Stomach (tissue), 9 donors: ENCODE data around the gene LIPA. TPM values are rescaled to one million over a fixed set of nuclear protein-coding genes. Genes with fewer than 3 reads are reported as not detected.

Experiments
- DNase-seq, 2 donors: peaks; one replicate each; pipeline versions ENCODE4 v3.0.0 to v3.0.0-alpha.2; 2013 to 2019
- H3K27ac ChIP-seq, 5 donors: fragments of 200-600 bp in 4 of 5; sonication (generic) in 4 of 5; one replicate each; pipeline ENCODE4 v1.5.1; 2013 to 2019; ENCODE audit warnings: mild to moderate bottlenecking in 1 of 5, moderate library complexity in 1 of 5
- H3K27me3 ChIP-seq, 3 donors: fragments of 200-600 bp; sonication (generic); one replicate each; pipeline ENCODE4 v1.5.1; 2017 to 2019; ENCODE audit warnings: mixed run types in 1 of 3
- H3K36me3 ChIP-seq, 4 donors: fragments of 200-600 bp; sonication (generic); 1 replicate in 3 of 4; 2 replicates in 1 of 4; pipeline ENCODE4 v1.5.1; 2016 to 2019
- H3K4me1 ChIP-seq, 4 donors: fragments of 200-600 bp; sonication (generic); one replicate each; pipeline ENCODE4 v1.5.1; 2016 to 2019
- H3K4me3 ChIP-seq, 4 donors: fragments of 200-600 bp; sonication (generic) in 3 of 4; one replicate each; pipeline ENCODE4 v1.5.1; 2016 to 2019; ENCODE audit warnings: mild to moderate bottlenecking in 1 of 4
- H3K9me3 ChIP-seq, 4 donors: fragments of 200-600 bp; sonication (generic); one replicate each; pipeline ENCODE4 v1.5.1; 2016 to 2019
- EP300 ChIP-seq: sonication (generic); formaldehyde crosslinking; IDR thresholded peaks from one replicate; pipeline ENCODE4 v1.6.1; 2017; ENCODE audit warnings: antibody characterized with exemption
- POLR2A ChIP-seq, 4 donors: fragments of 450-650 bp; IDR thresholded peaks; one replicate each; pipeline ENCODE4 v1.6.1; 2016; ENCODE audit warnings: antibody characterized with exemption in 4 of 4, control low read depth in 2 of 4, mild to moderate bottlenecking in 1 of 4, moderate library complexity in 1 of 4
- POLR2AphosphoS5 ChIP-seq, 3 donors: sonication (generic); formaldehyde crosslinking; IDR thresholded peaks; one replicate each; pipeline ENCODE4 v1.6.1; 2016; ENCODE audit warnings: antibody characterized with exemption in 3 of 3
- WGBS, 5 donors: extraction: QIAGEN DNeasy Blood & Tissue Kit in 3 of 5; methylation state at CpG; one replicate each; pipeline versions ENCODE4 v1.1.5 to v1.1.7; 2013 to 2018; 5-methylcytosine and 5-hydroxymethylcytosine counted together
- intact Hi-C: fragments of 100-400 bp; cut with DNase I; formaldehyde crosslinking; loops from one replicate; pipeline ENCODE4 v1.15.1; 2023; ENCODE audit warnings: low total_unique reads
- polyA plus RNA-seq, 3 donors: library from polyadenylated mRNA; stranded (reverse); fragments of 200-250 nt; gene quantifications; one replicate each; pipeline ENCODE4 v1.2.3, GENCODE V29; 2013
- total RNA-seq, 5 donors: library from RNA; depleted of rRNA; stranded (reverse); fragments of >200 nt; gene quantifications; one replicate each; pipeline versions ENCODE4 v1.1.0 to v1.2.3, GENCODE V29; 2014 to 2016
- TF ChIP-seq, protein P1 (sequence below), 7 experiments: fragments of 450-650 bp in 4 of 7; fragments of 200-600 bp in 3 of 7; sonication (generic) in 3 of 7; IDR thresholded peaks; one replicate each; pipeline ENCODE4 v1.5.1; 2016 to 2019; ENCODE audit warnings: antibody characterized with exemption in 7 of 7, control low read depth in 2 of 7, mild to moderate bottlenecking in 1 of 7
- donor health status: healthy with polysubstance abuse.
- donor health status: Bipolar disorder and iron deficiency.
- donor health status: healthy.

The LIPA gene
- total and polyA plus RNA-seq, 8 donors = 1.8 to 65.9 (median 13.0) TPM

DNA sequence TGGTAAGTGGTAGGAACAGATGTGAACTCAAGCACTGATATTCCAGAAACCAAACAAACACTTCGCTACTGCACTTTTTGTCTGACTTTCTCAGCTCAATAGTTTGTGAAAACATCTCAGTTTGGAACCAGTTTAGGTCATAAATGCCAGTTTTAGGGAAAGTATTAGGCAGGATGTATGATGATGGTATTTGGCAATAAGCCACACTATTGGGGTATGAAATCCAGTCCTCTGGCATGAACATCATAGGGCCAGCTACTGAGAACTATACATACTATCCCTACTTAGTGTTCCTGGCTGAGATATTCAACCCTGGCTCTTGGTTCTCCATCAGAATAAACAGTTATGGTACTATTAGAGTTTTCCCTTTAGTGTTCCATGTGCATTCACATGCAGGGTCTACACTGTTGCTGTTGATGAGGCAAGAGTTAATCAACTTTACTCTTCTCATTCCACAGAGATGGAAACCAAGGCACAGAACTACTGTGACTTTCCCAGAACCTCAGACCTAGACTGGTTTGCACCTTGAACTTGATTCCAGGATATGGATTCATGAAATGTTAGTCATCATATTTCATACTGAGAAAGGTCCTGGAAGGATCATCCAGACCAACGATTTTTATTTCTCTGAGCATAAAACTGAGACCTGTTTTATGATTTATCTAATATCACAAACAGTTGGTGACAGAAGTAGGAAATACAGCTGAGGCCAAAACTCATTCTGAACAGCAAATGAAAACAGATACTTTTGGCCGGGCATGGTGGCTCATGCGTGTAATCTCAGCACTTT lies 30.2 kb upstream of the LIPA start:
- no peak for DNase-seq
- peak overlapping the region in 1 of 5 donors; percentile 89 for H3K27ac ChIP-seq

DNA sequence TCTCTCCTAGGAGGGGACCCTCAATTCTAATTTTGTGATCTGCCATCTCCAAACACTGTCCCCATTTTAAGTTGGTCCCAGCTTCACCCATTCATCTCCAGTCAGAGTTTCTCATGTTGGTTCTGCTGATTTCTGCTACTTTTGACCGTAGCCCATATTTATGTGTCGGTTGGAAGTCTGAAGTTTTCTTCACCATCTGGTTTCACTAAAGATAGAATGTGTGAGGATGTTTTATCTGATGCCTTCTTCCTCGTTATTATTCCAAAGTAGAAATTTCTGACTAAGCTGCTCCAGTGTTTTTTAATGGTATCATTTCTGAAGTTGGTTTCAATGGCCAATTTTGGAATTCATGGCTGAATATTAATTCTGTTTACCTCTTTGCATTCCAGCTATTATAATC lies 28.9 kb upstream of the LIPA start:
- H3K9me3 ChIP-seq = no peaks in the 10 kb centered on the region

More for the DNA sequence above, 30.2 kb upstream of the LIPA start:
- 74 to 78% (median 76%) methylated on average over 4 of the region's 4 CpGs for WGBS, 5 donors
- peaks cover 14 to 55% (median 44%) of the 10 kb centered on the region in 4 donors for H3K4me1 ChIP-seq
- H3K4me3 ChIP-seq = no peak overlapping the region
- H3K36me3 ChIP-seq = no peaks in the 10 kb centered on the region
- no peaks in the 10 kb centered on the region for H3K9me3 ChIP-seq
- TF ChIP-seq EP300 (no peak), POLR2AphosphoS5 (IDR thresholded peaks at IDR 0.05) (no peak), POLR2A (IDR thresholded peaks at IDR 0.05) (no peak)
- TF ChIP-seq, protein P1, sequence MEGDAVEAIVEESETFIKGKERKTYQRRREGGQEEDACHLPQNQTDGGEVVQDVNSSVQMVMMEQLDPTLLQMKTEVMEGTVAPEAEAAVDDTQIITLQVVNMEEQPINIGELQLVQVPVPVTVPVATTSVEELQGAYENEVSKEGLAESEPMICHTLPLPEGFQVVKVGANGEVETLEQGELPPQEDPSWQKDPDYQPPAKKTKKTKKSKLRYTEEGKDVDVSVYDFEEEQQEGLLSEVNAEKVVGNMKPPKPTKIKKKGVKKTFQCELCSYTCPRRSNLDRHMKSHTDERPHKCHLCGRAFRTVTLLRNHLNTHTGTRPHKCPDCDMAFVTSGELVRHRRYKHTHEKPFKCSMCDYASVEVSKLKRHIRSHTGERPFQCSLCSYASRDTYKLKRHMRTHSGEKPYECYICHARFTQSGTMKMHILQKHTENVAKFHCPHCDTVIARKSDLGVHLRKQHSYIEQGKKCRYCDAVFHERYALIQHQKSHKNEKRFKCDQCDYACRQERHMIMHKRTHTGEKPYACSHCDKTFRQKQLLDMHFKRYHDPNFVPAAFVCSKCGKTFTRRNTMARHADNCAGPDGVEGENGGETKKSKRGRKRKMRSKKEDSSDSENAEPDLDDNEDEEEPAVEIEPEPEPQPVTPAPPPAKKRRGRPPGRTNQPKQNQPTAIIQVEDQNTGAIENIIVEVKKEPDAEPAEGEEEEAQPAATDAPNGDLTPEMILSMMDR (IDR thresholded peaks at IDR 0.05) = no peak
- intact Hi-C loops = no loop called here
- H3K27me3 ChIP-seq = no peaks in the 10 kb centered on the region

DNA sequence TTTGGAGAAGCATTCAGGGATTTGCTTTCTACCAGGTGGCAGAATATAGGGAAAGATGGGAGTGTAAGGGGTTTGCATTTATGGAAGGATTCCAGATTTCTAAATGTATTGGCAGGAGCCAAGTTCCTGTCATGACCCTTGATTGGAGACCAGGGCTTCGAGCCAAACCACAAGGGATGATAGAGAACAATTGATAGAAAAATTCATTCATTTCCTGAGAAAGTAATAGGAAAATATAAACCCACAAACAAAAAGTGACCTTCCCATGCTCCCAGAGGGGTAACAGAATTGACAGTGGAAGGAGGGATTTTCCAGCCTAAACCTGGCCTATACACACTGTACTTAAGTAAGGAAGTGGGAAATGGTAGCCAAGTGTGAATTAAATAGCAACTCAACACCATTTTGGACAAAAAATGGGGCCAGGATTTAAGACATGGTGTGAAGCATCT lies 27.9 kb upstream of the LIPA start:
- Histone ChIP-seq H3K4me1 (peaks cover 14 to 55% (median 40%) of the 10 kb centered on the region in 4 donors), H3K9me3 (no peaks in the 10 kb centered on the region), H3K4me3 (no peak overlapping the region), H3K36me3 (no peaks in the 10 kb centered on the region), H3K27ac (peak overlapping the region in 4 of 5 donors; percentile 69 to 85 (median 76)), H3K27me3 (no peaks in the 10 kb centered on the region)
- intact Hi-C loops = no loop called here
- WGBS, 5 donors = 17 to 41% (median 24%) methylated on average over 1 of the region's 1 CpG
- peak; percentile 37 to 47 for DNase-seq
- TF ChIP-seq POLR2AphosphoS5 (IDR thresholded peaks at IDR 0.05) = no peak
- no peak for TF ChIP-seq POLR2A (IDR thresholded peaks at IDR 0.05)
- TF ChIP-seq, protein P1 (IDR thresholded peaks at IDR 0.05) = no peak
- no peak for TF ChIP-seq EP300

More for the DNA sequence above, 28.9 kb upstream of the LIPA start:
- H3K27me3 ChIP-seq = no peaks in the 10 kb centered on the region
- H3K4me3 ChIP-seq = no peak overlapping the region
- WGBS, 5 donors = 89 to 98% (median 94%) methylated on average over 3 of the region's 3 CpGs
- no peak overlapping the region for H3K27ac ChIP-seq
- intact Hi-C loops = no loop called here
- TF ChIP-seq, protein P1 (IDR thresholded peaks at IDR 0.05) = no peak
- TF ChIP-seq POLR2A (IDR thresholded peaks at IDR 0.05) (no peak), EP300 (no peak), POLR2AphosphoS5 (IDR thresholded peaks at IDR 0.05) (no peak)
- H3K36me3 ChIP-seq = no peaks in the 10 kb centered on the region
- peaks cover 14 to 55% (median 44%) of the 10 kb centered on the region in 4 donors for H3K4me1 ChIP-seq
- DNase-seq = no peak

DNA sequence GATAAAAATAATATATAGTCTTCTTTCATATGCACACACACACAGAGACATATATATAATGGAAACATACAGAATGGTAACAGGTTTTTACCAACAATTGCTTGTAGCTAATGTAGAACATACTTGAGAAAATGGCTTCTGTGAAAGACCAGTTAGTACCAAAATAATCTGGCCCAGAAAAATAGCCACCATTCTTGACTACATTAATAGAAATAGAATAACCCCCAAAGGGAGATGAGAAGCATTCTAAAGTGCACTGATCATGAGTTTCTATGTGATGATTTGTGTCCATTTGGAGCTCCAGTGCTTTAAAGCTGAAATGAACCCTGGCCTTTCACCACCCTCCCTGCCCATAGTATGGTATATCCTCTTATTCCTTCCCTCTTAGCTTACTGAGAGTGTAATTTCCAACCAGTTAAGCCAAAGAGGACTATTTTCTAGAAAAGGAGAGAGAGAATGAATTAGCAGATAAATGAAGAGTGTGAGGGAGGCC lies 27.4 kb upstream of the LIPA start:
- Histone ChIP-seq H3K4me1 (peaks cover 14 to 50% (median 35%) of the 10 kb centered on the region in 4 donors), H3K9me3 (no peaks in the 10 kb centered on the region), H3K27ac (peak overlapping the region in 4 of 5 donors; percentile 69 to 85 (median 78)), H3K4me3 (no peak overlapping the region), H3K27me3 (no peaks in the 10 kb centered on the region), H3K36me3 (no peaks in the 10 kb centered on the region)
- DNase-seq = no peak
- no peak for TF ChIP-seq POLR2AphosphoS5 (IDR thresholded peaks at IDR 0.05)
- TF ChIP-seq EP300 = no peak
- TF ChIP-seq POLR2A (IDR thresholded peaks at IDR 0.05) = no peak
- TF ChIP-seq, protein P1 (IDR thresholded peaks at IDR 0.05) = no peak
- intact Hi-C loops = no loop called here
